HepG2 (cell line): ENCODE data around the gene PRKACA. TPM values are rescaled to one million over a fixed set of nuclear protein-coding genes. Genes with fewer than 3 reads are reported as not detected.

Experiments
- ATF5 ChIP-seq: sonication (generic); formaldehyde crosslinking; IDR thresholded peaks from 2 replicates; pipeline ENCODE4 v1.4.0; 2020; ENCODE audit warnings: mild to moderate bottlenecking, low read depth, missing genetic modification reagents
- CHD2 ChIP-seq: IDR thresholded peaks from 2 replicates; pipeline ENCODE4 v1.6.1; 2011; ENCODE audit warnings: low read depth, low read length, improper control_type of control experiment
- CREB3 ChIP-seq: sonication (generic); formaldehyde crosslinking; IDR thresholded peaks from 2 replicates; pipeline ENCODE4 v1.5.0; 2020; ENCODE audit warnings: missing genetic modification reagents
- EED ChIP-seq: sonication (generic); formaldehyde crosslinking; IDR thresholded peaks from 2 replicates; pipeline ENCODE4 v1.5.0; 2020; ENCODE audit warnings: mild to moderate bottlenecking, missing genetic modification reagents
- GABPB1 ChIP-seq: IDR thresholded peaks from 2 replicates; pipeline ENCODE4 v1.6.1; 2016; ENCODE audit warnings: mild to moderate bottlenecking, missing genetic modification reagents, moderate library complexity, missing compliant biosample characterization
- JUNB ChIP-seq: sonication (generic); formaldehyde crosslinking; IDR thresholded peaks from 2 replicates; pipeline ENCODE4 v1.8.0; 2022; ENCODE audit warnings: missing genetic modification reagents, mild to moderate bottlenecking, borderline replicate concordance
- NR2F6 ChIP-seq, 2 experiments: IDR thresholded peaks; 2 replicates each; pipeline ENCODE4 v1.6.1; 2016; ENCODE audit warnings: antibody characterized with exemption in 1 of 2, mild to moderate bottlenecking in 1 of 2
- ONECUT2 ChIP-seq: sonication (generic); formaldehyde crosslinking; IDR thresholded peaks from 2 replicates; pipeline ENCODE4 v1.4.0; 2020; ENCODE audit warnings: missing genetic modification reagents
- POGZ ChIP-seq: sonication (generic); formaldehyde crosslinking; IDR thresholded peaks from 2 replicates; pipeline ENCODE4 v1.4.0; 2020; ENCODE audit warnings: mild to moderate bottlenecking, missing genetic modification reagents
- RXRB ChIP-seq: IDR thresholded peaks from 2 replicates; pipeline ENCODE4 v1.6.1; 2016; ENCODE audit warnings: borderline replicate concordance, missing genetic modification reagents, missing compliant biosample characterization
- SAFB2 ChIP-seq: sonication (generic); formaldehyde crosslinking; IDR thresholded peaks from 2 replicates; pipeline ENCODE4 v1.5.1; 2020; ENCODE audit warnings: missing genetic modification reagents, low read depth, mild to moderate bottlenecking, borderline replicate concordance
- TERF1 ChIP-seq: sonication (generic); formaldehyde crosslinking; IDR thresholded peaks from 2 replicates; pipeline ENCODE4 v1.8.0; 2022; ENCODE audit warnings: mild to moderate bottlenecking, missing genetic modification reagents, moderate library complexity
- YEATS2 ChIP-seq: sonication (generic); formaldehyde crosslinking; IDR thresholded peaks from 2 replicates; pipeline ENCODE4 v1.4.0; 2020; ENCODE audit warnings: missing genetic modification reagents, borderline replicate concordance
- ZKSCAN8 ChIP-seq: IDR thresholded peaks from 2 replicates; pipeline ENCODE4 v1.6.1; 2016; ENCODE audit warnings: borderline replicate concordance, missing genetic modification reagents, missing compliant biosample characterization
- ZMYM3 ChIP-seq: sonication (generic); formaldehyde crosslinking; IDR thresholded peaks from 2 replicates; pipeline ENCODE4 v1.5.1; 2020; ENCODE audit warnings: mild to moderate bottlenecking, missing genetic modification reagents
- ZNF225 ChIP-seq: sonication (generic); formaldehyde crosslinking; IDR thresholded peaks from 2 replicates; pipeline ENCODE4 v1.4.0; 2020; ENCODE audit warnings: mild to moderate bottlenecking, missing genetic modification reagents
- ZNF317 ChIP-seq: sonication (generic); formaldehyde crosslinking; IDR thresholded peaks from 2 replicates; pipeline ENCODE4 v1.5.0; 2020; ENCODE audit warnings: mild to moderate bottlenecking, missing genetic modification reagents
- ZNF550 ChIP-seq: sonication (generic); formaldehyde crosslinking; IDR thresholded peaks from 2 replicates; pipeline ENCODE4 v1.4.0; 2020; ENCODE audit warnings: mild to moderate bottlenecking, missing genetic modification reagents, borderline replicate concordance
- ZNF552 ChIP-seq: sonication (generic); formaldehyde crosslinking; IDR thresholded peaks from 2 replicates; pipeline ENCODE4 v1.9.0; 2022; ENCODE audit warnings: missing genetic modification reagents, mild to moderate bottlenecking, borderline replicate concordance
- ZNF691 ChIP-seq: sonication (generic); formaldehyde crosslinking; IDR thresholded peaks from 2 replicates; pipeline ENCODE4 v1.4.0; 2020; ENCODE audit warnings: missing genetic modification reagents, low read depth, mild to moderate bottlenecking, borderline replicate concordance
- ZNF770 ChIP-seq: sonication (generic); formaldehyde crosslinking; IDR thresholded peaks from 2 replicates; pipeline ENCODE4 v1.5.0; 2020; ENCODE audit warnings: mild to moderate bottlenecking, missing genetic modification reagents
- polyA plus RNA-seq, 8 experiments: library from polyadenylated mRNA; depleted of rRNA in 3 of 8; stranded (reverse) in 7 of 8; unstranded in 1 of 8; fragments of >200 nt; fragmentation: Illumina TruSeq in 4 of 8; extraction: Trizol in 4 of 8; gene quantifications; 2 replicates each; pipeline versions ENCODE4 v1.2.1 to v1.2.3, GENCODE V29; 2011 to 2016; ENCODE audit warnings: low read depth in 4 of 8, missing spikeins in 1 of 8, mixed read lengths in 1 of 8; ENCODE audit not compliant: insufficient read depth in 1 of 8
- total RNA-seq, 5 experiments: library from RNA; depleted of rRNA; stranded (reverse); fragments of >200 nt; fragmentation: Illumina TruSeq; extraction: Trizol; gene quantifications; 2 replicates each; pipeline ENCODE4 v1.2.3, GENCODE V29; 2016; ENCODE audit warnings: low read depth in 1 of 5

Gene PRKACA
- total and polyA plus RNA-seq, 2 of the 13 experiments (the other 11 are each of a cell fraction or from before 2014, with no cell fraction given), result 11.0 to 18.2 TPM

GRCh38 chr19:14118165-14119051, 846 bp upstream of the PRKACA start (continued):
- TF ChIP-seq ATF5 (CRISPR knock-in tag), result no peak
- peak; percentile 1; the same call in 1 of the 2 replicates for TF ChIP-seq GABPB1 (CRISPR knock-in tag)
- TF ChIP-seq ZNF552 (CRISPR knock-in tag), result no peak
- 0 out of 2 replicates have a peak, but pooled peaks have one; percentile 16 for TF ChIP-seq SAFB2 (CRISPR knock-in tag)
- no peak for TF ChIP-seq ONECUT2 (CRISPR knock-in tag)
- peak; percentile 57; the same call in 1 of the 2 replicates for TF ChIP-seq YEATS2 (CRISPR knock-in tag)
- peak; percentile 86; the same call in 1 of the 2 replicates for TF ChIP-seq ZNF225
- no peak for TF ChIP-seq JUNB (CRISPR knock-in tag)
- TF ChIP-seq NR2F6 (IDR thresholded peaks at IDR 0.05), result no peak; the same call in 1 of the 2 replicates
- TF ChIP-seq NR2F6 (CRISPR knock-in tag; IDR thresholded peaks at IDR 0.05), result peak; percentile 17; the same call in 1 of the 2 replicates
- no peak for TF ChIP-seq ZNF691 (CRISPR knock-in tag)
- no peak for TF ChIP-seq CHD2
- TF ChIP-seq EED (CRISPR knock-in tag), result 0 out of 2 replicates have a peak, but pooled peaks have one; percentile 21
- no peak for TF ChIP-seq RXRB (CRISPR knock-in tag)
- peak; percentile 65 for TF ChIP-seq ZMYM3 (CRISPR knock-in tag)
- 0 out of 2 replicates have a peak, but pooled peaks have one; percentile 17 for TF ChIP-seq ZNF770 (CRISPR knock-in tag)
- peak; percentile 45; the same call in 1 of the 2 replicates for TF ChIP-seq ZKSCAN8 (CRISPR knock-in tag)
- TF ChIP-seq ZNF550 (CRISPR knock-in tag), result no peak
- TF ChIP-seq ZNF317 (CRISPR knock-in tag), result peak; percentile 89
- 0 out of 2 replicates have a peak, but pooled peaks have one; percentile 17 for TF ChIP-seq POGZ
- peak; percentile 65; the same call in 1 of the 2 replicates for TF ChIP-seq TERF1
- 0 out of 2 replicates have a peak, but pooled peaks have one; percentile 24 for TF ChIP-seq CREB3
